ENCODE measurements around the gene TMEM176A.

TMEM176A gene

GRCh38 chr7:150842018-150842417 is 41.4 kb downstream of the TMEM176A start:
- FAIRE-seq, result no peak
- TF ChIP-seq POLR2A (IDR thresholded peaks at IDR 0.05; ENCODE audit: low read depth, low read length), result no peak
- DNase-seq (ENCODE audit: insufficient read length, low spot score), result no peak

- no peak for TF ChIP-seq POLR2A (IDR thresholded peaks at IDR 0.05; ENCODE audit: low read depth, low read length)
- no peak for DNase-seq (ENCODE audit: insufficient read length, low spot score)
- FAIRE-seq, result no peak
Observed at GRCh38 chr7:150842716-150843115, 42.1 kb downstream of the TMEM176A start.

GRCh38 chr7:150845421-150845861 is 44.9 kb downstream of the TMEM176A start:
- no peak for DNase-seq (ENCODE audit: insufficient read length, low spot score)
- no peak for FAIRE-seq
- no peak for TF ChIP-seq POLR2A (IDR thresholded peaks at IDR 0.05; ENCODE audit: low read depth, low read length)

GRCh38 chr7:150846291-150847115 is 45.9 kb downstream of the TMEM176A start:
- FAIRE-seq (no peak), DNase-seq (ENCODE audit: insufficient read length, low spot score) (no peak)
- TF ChIP-seq POLR2A (IDR thresholded peaks at IDR 0.05; ENCODE audit: low read depth, low read length), result no peak

- DNase-seq (ENCODE audit: insufficient read length, low spot score) (no peak), FAIRE-seq (no peak)
- no peak for TF ChIP-seq POLR2A (IDR thresholded peaks at IDR 0.05; ENCODE audit: low read depth, low read length)
Observed at GRCh38 chr7:150847536-150847935, 47.0 kb downstream of the TMEM176A start.

- TF ChIP-seq POLR2A (IDR thresholded peaks at IDR 0.05; ENCODE audit: low read depth, low read length), result no peak
- no peak for DNase-seq (ENCODE audit: insufficient read length, low spot score)
- FAIRE-seq, result no peak
Observed at GRCh38 chr7:150848111-150848510, 47.5 kb downstream of the TMEM176A start.

GRCh38 chr7:150848561-150849115 is 48.1 kb downstream of the TMEM176A start:
- no peak for FAIRE-seq
- no peak for TF ChIP-seq POLR2A (IDR thresholded peaks at IDR 0.05; ENCODE audit: low read depth, low read length)
- DNase-seq (ENCODE audit: insufficient read length, low spot score), result no peak

GRCh38 chr7:150849204-150849775 is 48.7 kb downstream of the TMEM176A start:
- TF ChIP-seq POLR2A (IDR thresholded peaks at IDR 0.05; ENCODE audit: low read depth, low read length), result no peak
- FAIRE-seq (no peak), DNase-seq (ENCODE audit: insufficient read length, low spot score) (no peak)

- no peak for DNase-seq (ENCODE audit: insufficient read length, low spot score)
- FAIRE-seq, result no peak
Observed at GRCh38 chr7:150850273-150850672, 49.7 kb downstream of the TMEM176A start.

GRCh38 chr7:150851492-150852370 is 51.2 kb downstream of the TMEM176A start:
- DNase-seq (ENCODE audit: insufficient read length, low spot score) (no peak), FAIRE-seq (no peak)
- TF ChIP-seq POLR2A (IDR thresholded peaks at IDR 0.05; ENCODE audit: low read depth, low read length), result no peak

More at GRCh38 chr7:150850273-150850672, 49.7 kb downstream of the TMEM176A start:
- TF ChIP-seq POLR2A (IDR thresholded peaks at IDR 0.05; ENCODE audit: low read depth, low read length), result no peak

GRCh38 chr7:150852371-150852905 is 51.9 kb downstream of the TMEM176A start, which contains the start of gene AOC1:
Gene AOC1 (plus strand): TSS chr7:150852517. CDS start chr7:150856471, 3,954 bp downstream.
- DNase-seq (ENCODE audit: insufficient read length, low spot score), result no peak
- no peak for FAIRE-seq
- TF ChIP-seq POLR2A (IDR thresholded peaks at IDR 0.05; ENCODE audit: low read depth, low read length), result no peak

GRCh38 chr7:150854066-150855000 is 53.8 kb downstream of the TMEM176A start:
- no peak for TF ChIP-seq POLR2A (IDR thresholded peaks at IDR 0.05; ENCODE audit: low read depth, low read length)
- DNase-seq (ENCODE audit: insufficient read length, low spot score) (no peak), FAIRE-seq (no peak)

Data from H54 (cell line).